GM23338 (cell line): Measurements from ENCODE around the gene ZNF200. TPM values are rescaled to one million over a fixed set of nuclear protein-coding genes. Genes with fewer than 3 reads are reported as not detected.

ENCODE experiments used
- ATAC-seq: fragments of 200-7000 bp; cut with Tn5 transposase; 3 replicates; pipeline ENCODE4 v1.9.1; 2020
- DNase-seq: peaks from one replicate; pipeline ENCODE4 v3.0.0-alpha.2; 2015; ENCODE audit warnings: low spot score
- H2AFZ ChIP-seq: fragments of 200-600 bp; sonication (generic); 2 replicates; pipeline ENCODE4 v1.8.0; 2016; ENCODE audit warnings: antibody characterized with exemption, mild to moderate bottlenecking, moderate library complexity
- H3F3A ChIP-seq: fragments of 200-600 bp; sonication (generic); replicated peaks from 2 replicates; pipeline ENCODE4 v1.8.0; 2017; ENCODE audit warnings: antibody characterized with exemption, mixed run types, low read depth
- H3K27ac ChIP-seq: fragments of 200-600 bp; sonication (generic); 2 replicates; pipeline ENCODE4 v1.6.1; 2016; ENCODE audit warnings: low read depth
- H3K27me3 ChIP-seq: fragments of 200-600 bp; sonication (generic); 2 replicates; pipeline ENCODE4 v1.8.0; 2016; ENCODE audit warnings: mild to moderate bottlenecking, mixed run types, moderate library complexity; ENCODE audit not compliant: insufficient read depth
- H3K36me3 ChIP-seq: fragments of 200-600 bp; sonication (generic); 2 replicates; pipeline ENCODE4 v1.8.0; 2016; ENCODE audit warnings: mild to moderate bottlenecking; ENCODE audit not compliant: insufficient read depth
- H3K4me1 ChIP-seq: fragments of 200-600 bp; sonication (generic); 2 replicates; pipeline ENCODE4 v1.8.0; 2016; ENCODE audit warnings: mild to moderate bottlenecking, moderate library complexity; ENCODE audit not compliant: insufficient read depth
- H3K4me2 ChIP-seq: fragments of 200-600 bp; sonication (generic); 2 replicates; pipeline ENCODE4 v1.7.1; 2017; ENCODE audit warnings: mixed run types
- H3K4me3 ChIP-seq: fragments of 200-600 bp; sonication (generic); 2 replicates; pipeline ENCODE4 v1.6.1; 2016; ENCODE audit warnings: mixed run types
- H3K79me2 ChIP-seq: fragments of 200-600 bp; sonication (generic); replicated peaks from 2 replicates; pipeline ENCODE4 v1.8.0; 2017; ENCODE audit warnings: mild to moderate bottlenecking; ENCODE audit not compliant: insufficient read depth
- H3K9me2 ChIP-seq: fragments of 200-600 bp; sonication (generic); 2 replicates; pipeline ENCODE4 v1.8.0; 2017; ENCODE audit not compliant: insufficient read depth
- H4K20me1 ChIP-seq: fragments of 200-600 bp; sonication (generic); replicated peaks from 2 replicates; pipeline ENCODE4 v1.8.0; 2017; ENCODE audit warnings: mild to moderate bottlenecking; ENCODE audit not compliant: insufficient read depth
- H3K27ac Mint-ChIP-seq: 2 replicates; pipeline ENCODE4 v1.8.0; 2020; ENCODE audit warnings: inconsistent platforms, mild to moderate bottlenecking, moderate library complexity, mixed read lengths
- H3K27me3 Mint-ChIP-seq: 3 replicates; pipeline ENCODE4 v1.8.0; 2022; ENCODE audit warnings: low read depth, mild to moderate bottlenecking, moderate library complexity, mixed read lengths, inconsistent platforms; ENCODE audit not compliant: insufficient read depth, poor library complexity
- H3K36me3 Mint-ChIP-seq: 3 replicates; pipeline ENCODE4 v1.8.0; 2021; ENCODE audit warnings: low read depth, mild to moderate bottlenecking, inconsistent platforms, moderate library complexity, mixed read lengths
- H3K4me1 Mint-ChIP-seq: 3 replicates; pipeline ENCODE4 v1.8.0; 2020; ENCODE audit warnings: mild to moderate bottlenecking, inconsistent platforms, mixed read lengths
- H3K4me3 Mint-ChIP-seq: 3 replicates; pipeline ENCODE4 v1.8.0; 2021; ENCODE audit warnings: moderate library complexity, mild to moderate bottlenecking, inconsistent platforms, mixed read lengths
- H3K9me3 Mint-ChIP-seq: 3 replicates; pipeline ENCODE4 v1.8.0; 2020; ENCODE audit warnings: moderate library complexity, mild to moderate bottlenecking, inconsistent platforms, mixed read lengths
- CREB1 ChIP-seq: fragments of 250-450 bp; sonication (Bioruptor Pico); IDR thresholded peaks from 2 replicates; pipeline ENCODE4 v1.5.0; 2020; ENCODE audit warnings: low read depth, mild to moderate bottlenecking, moderate library complexity
- CTCF ChIP-seq, 2 experiments: fragments of 200-600 bp in 1 of 2; sonication (generic) in 1 of 2; conservative IDR thresholded peaks; 2 replicates each; pipeline versions ENCODE4 v1.5.1 to v1.6.1; 2016 to 2017; ENCODE audit warnings: antibody characterized with exemption in 2 of 2, low read depth in 2 of 2, mild to moderate bottlenecking in 2 of 2, moderate library complexity in 1 of 2
- ETS1 ChIP-seq: IDR thresholded peaks from 2 replicates; pipeline ENCODE4 v1.6.1; 2016; ENCODE audit warnings: antibody characterized with exemption
- EZH2 ChIP-seq: fragments of 200-600 bp; sonication (generic); IDR thresholded peaks from one replicate; pipeline ENCODE4 v1.8.0; 2017; ENCODE audit warnings: antibody characterized with exemption, mild to moderate bottlenecking, low read depth; ENCODE audit not compliant: unreplicated experiment
- EZH2phosphoT487 ChIP-seq: fragments of 200-600 bp; sonication (generic); IDR thresholded peaks from one replicate; pipeline ENCODE4 v1.8.1; 2018; ENCODE audit warnings: antibody characterized with exemption; ENCODE audit not compliant: unreplicated experiment
- JUNB ChIP-seq: IDR thresholded peaks from one replicate; pipeline ENCODE4 v1.6.1; 2016; ENCODE audit warnings: antibody characterized with exemption; ENCODE audit not compliant: unreplicated experiment
- NANOG ChIP-seq: IDR thresholded peaks from 2 replicates; pipeline ENCODE4 v1.6.1; 2016; ENCODE audit warnings: antibody characterized with exemption, borderline replicate concordance
- POLR2AphosphoS5 ChIP-seq: IDR thresholded peaks from 2 replicates; pipeline ENCODE4 v1.6.1; 2016; ENCODE audit warnings: antibody characterized with exemption, low read depth
- REST ChIP-seq: IDR thresholded peaks from one replicate; pipeline ENCODE4 v1.6.1; 2018; ENCODE audit warnings: antibody characterized with exemption; ENCODE audit not compliant: unreplicated experiment
- STAT1 ChIP-seq: IDR thresholded peaks from one replicate; pipeline ENCODE4 v1.6.1; 2016; ENCODE audit warnings: antibody characterized with exemption; ENCODE audit not compliant: unreplicated experiment
- ZNF114 ChIP-seq: fragments of 250-450 bp; sonication (Bioruptor Pico); IDR thresholded peaks from 2 replicates; pipeline ENCODE4 v1.5.0; 2020; ENCODE audit warnings: mild to moderate bottlenecking, moderate library complexity
- ZNF331 ChIP-seq: fragments of 250-450 bp; sonication (Bioruptor Pico); IDR thresholded peaks from 2 replicates; pipeline ENCODE4 v1.5.0; 2020; ENCODE audit warnings: low read depth, mild to moderate bottlenecking, moderate library complexity
- ZNF462 ChIP-seq: fragments of 250-450 bp; sonication (Bioruptor Pico); IDR thresholded peaks from 2 replicates; pipeline ENCODE4 v1.5.0; 2020; ENCODE audit warnings: mild to moderate bottlenecking, moderate library complexity
- polyA plus RNA-seq: library from polyadenylated mRNA; unstranded; fragments of >200 nt; fragmentation: Nextera tagmentation; extraction: Ambion mirVana; gene quantifications from 2 replicates; pipeline ENCODE4 v1.2.1, GENCODE V29; 2016
- total RNA-seq: library from RNA; depleted of rRNA; stranded (reverse); fragments of >200 nt; shearing (Covaris generic); gene quantifications from 2 replicates; pipeline ENCODE4 v1.2.3, GENCODE V29; 2014

ZNF200 gene
- total and polyA plus RNA-seq, 2 experiments from 2014 or later, result 9.2 to 9.7 TPM

- no peak overlapping the region for H3K27ac ChIP-seq
- H3K4me2 ChIP-seq, result no peak overlapping the region
- no peaks in the 10 kb centered on the region for H3K9me2 ChIP-seq
- Mint-ChIP-seq H3K27me3 (peaks cover 23% of the 10 kb centered on the region), H3K4me1 (peaks cover under 1% of the 10 kb centered on the region; the same call in 1 of the 3 replicates), H3K36me3 (no peaks in the 10 kb centered on the region; the same call in 2 of the 3 replicates), H3K27ac (no peak overlapping the region), H3K4me3 (no peak overlapping the region), H3K9me3 (peaks cover 27% of the 10 kb centered on the region; the same call in 2 of the 3 replicates)
- peaks cover 2% of the 10 kb centered on the region; the same call in 1 of the 2 replicates for H3K27me3 ChIP-seq
- ATAC-seq (no peak), DNase-seq (no peak)
- no peaks in the 10 kb centered on the region for H4K20me1 ChIP-seq
- H3K4me3 ChIP-seq, result no peak overlapping the region
- H3K36me3 ChIP-seq, result no peaks in the 10 kb centered on the region
- H3K4me1 ChIP-seq, result no peaks in the 10 kb centered on the region
- TF ChIP-seq CTCF (conservative IDR thresholded peaks at IDR 0.05; ENCODE audit: low read depth in 2 of 2) (no peak), CREB1 (no peak), POLR2AphosphoS5 (no peak), STAT1 (no peak), REST (no peak), EZH2 (no peak), ZNF462 (no peak), ETS1 (no peak), ZNF114 (no peak), NANOG (no peak), JUNB (no peak), ZNF331 (no peak), EZH2phosphoT487 (no peak)
- H2AFZ ChIP-seq, result no peak overlapping the region
- no peaks in the 10 kb centered on the region for H3F3A ChIP-seq
- H3K79me2 ChIP-seq, result no peaks in the 10 kb centered on the region
Observed at GRCh38 chr16:3195975-3196374, 39.0 kb downstream of the ZNF200 start.
